Choroid plexus epithelial cell (primary cell): ENCODE results near the gene TFCP2.

ENCODE experiments used
- DNase-seq: peaks from one replicate; pipeline ENCODE4 v3.0.0-alpha.2; 2010; ENCODE audit warnings: low read depth
- H3K4me3 ChIP-seq: 2 replicates; pipeline ENCODE4 v1.5.1; 2011; ENCODE audit warnings: low read depth, mild to moderate bottlenecking, control low read depth, low read length, moderate library complexity
- TF ChIP-seq, protein P1 (sequence below): conservative IDR thresholded peaks from 2 replicates; pipeline ENCODE4 v1.5.1; 2011; ENCODE audit warnings: low read depth, mild to moderate bottlenecking, control low read depth, inconsistent platforms, low read length, moderate library complexity

TFCP2 gene

GRCh38 chr12:51076236-51076930 is 96.6 kb downstream of the TFCP2 start:
- DNase-seq, result no peak
- no peak overlapping the region for H3K4me3 ChIP-seq
- TF ChIP-seq, protein P1, sequence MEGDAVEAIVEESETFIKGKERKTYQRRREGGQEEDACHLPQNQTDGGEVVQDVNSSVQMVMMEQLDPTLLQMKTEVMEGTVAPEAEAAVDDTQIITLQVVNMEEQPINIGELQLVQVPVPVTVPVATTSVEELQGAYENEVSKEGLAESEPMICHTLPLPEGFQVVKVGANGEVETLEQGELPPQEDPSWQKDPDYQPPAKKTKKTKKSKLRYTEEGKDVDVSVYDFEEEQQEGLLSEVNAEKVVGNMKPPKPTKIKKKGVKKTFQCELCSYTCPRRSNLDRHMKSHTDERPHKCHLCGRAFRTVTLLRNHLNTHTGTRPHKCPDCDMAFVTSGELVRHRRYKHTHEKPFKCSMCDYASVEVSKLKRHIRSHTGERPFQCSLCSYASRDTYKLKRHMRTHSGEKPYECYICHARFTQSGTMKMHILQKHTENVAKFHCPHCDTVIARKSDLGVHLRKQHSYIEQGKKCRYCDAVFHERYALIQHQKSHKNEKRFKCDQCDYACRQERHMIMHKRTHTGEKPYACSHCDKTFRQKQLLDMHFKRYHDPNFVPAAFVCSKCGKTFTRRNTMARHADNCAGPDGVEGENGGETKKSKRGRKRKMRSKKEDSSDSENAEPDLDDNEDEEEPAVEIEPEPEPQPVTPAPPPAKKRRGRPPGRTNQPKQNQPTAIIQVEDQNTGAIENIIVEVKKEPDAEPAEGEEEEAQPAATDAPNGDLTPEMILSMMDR, result no peak

DNA sequence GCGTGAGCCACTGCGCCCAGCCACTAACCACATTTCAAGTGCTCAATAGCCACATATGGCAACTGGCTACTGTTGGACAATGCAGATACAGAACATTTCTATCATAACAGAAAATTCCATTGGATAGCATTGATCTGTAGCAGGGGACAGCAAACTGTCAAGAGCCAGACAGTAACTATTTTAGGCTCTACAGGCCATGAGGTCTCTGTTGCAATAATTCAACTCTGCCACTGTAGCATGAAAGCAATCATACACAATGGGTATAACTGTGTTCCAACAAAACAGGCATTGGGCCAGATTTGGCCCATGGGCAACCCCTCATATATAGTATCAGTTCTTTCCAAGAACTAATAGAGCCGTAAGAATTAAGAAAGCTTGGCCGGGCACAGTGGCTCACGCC is 97.5 kb downstream of the TFCP2 start:
- no peak for DNase-seq
- TF ChIP-seq, protein P1, result no peak

GRCh38 chr12:51071663-51072062 is 101.3 kb downstream of the TFCP2 start:
- DNase-seq, result peak; percentile 18
- TF ChIP-seq, protein P1, result no peak
- no peak overlapping the region for H3K4me3 ChIP-seq

More for the DNA sequence above, 97.5 kb downstream of the TFCP2 start:
- no peak overlapping the region for H3K4me3 ChIP-seq

GRCh38 chr12:51070004-51070403 is 102.9 kb downstream of the TFCP2 start:
- TF ChIP-seq, protein P1, result no peak
- DNase-seq, result peak; percentile 86
- H3K4me3 ChIP-seq, result no peak overlapping the region

- H3K4me3 ChIP-seq, result no peak overlapping the region
- no peak for DNase-seq
- TF ChIP-seq, protein P1, result no peak
Measured at GRCh38 chr12:51067771-51068170, 105.2 kb downstream of the TFCP2 start.

DNA sequence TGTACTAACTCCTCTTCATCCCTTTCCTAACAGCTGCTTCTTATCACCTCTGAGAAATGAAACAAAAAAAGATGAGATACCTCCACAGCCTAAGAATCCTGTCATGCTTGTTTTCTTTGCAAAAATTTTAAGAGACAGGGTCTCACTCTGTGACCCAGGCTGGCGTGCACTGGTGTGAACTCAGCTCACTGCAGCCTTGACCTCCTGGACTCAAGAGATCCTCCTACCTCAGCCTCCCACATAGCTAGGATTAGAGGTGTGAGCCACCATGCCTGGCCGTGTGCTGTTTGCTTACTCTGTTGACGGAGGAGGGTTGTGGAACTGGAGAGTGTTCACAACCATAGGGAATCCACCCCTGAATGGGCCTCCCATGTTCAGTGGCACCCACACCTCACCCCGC is 105.7 kb downstream of the TFCP2 start:
- no peak for DNase-seq
- TF ChIP-seq, protein P1, result no peak
- no peak overlapping the region for H3K4me3 ChIP-seq

DNA sequence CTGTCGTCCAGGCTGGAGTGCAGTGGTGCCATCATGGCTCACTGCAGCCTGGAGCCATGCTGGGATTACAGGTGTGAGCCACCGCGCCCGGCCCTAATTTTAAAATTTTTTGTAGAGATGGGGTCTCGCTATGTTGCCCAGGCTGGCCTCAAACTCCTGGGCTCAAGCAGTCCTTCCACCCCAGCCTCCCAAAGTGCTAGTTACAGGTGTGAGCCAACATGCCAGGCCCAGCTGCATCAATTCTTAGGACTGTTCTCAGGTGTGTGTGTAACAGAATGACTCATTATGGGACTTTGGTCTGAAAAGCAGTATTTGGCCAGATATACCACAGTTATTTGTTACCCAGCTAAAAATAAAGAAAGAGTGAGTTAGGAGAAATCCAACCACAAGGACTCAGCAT is 107.4 kb downstream of the TFCP2 start:
- no peak for DNase-seq
- TF ChIP-seq, protein P1, result no peak
- no peak overlapping the region for H3K4me3 ChIP-seq
